GM23338 (cell line): ENCODE data around the gene SLC6A18. TPM values are rescaled to one million over a fixed set of nuclear protein-coding genes. Genes with fewer than 3 reads are reported as not detected.

Source experiments
- ATAC-seq: fragments of 200-7000 bp; cut with Tn5 transposase; 3 replicates; pipeline ENCODE4 v1.9.1; 2020
- DNase-seq: peaks from one replicate; pipeline ENCODE4 v3.0.0-alpha.2; 2015; ENCODE audit warnings: low spot score
- H2AFZ ChIP-seq: fragments of 200-600 bp; sonication (generic); 2 replicates; pipeline ENCODE4 v1.8.0; 2016; ENCODE audit warnings: antibody characterized with exemption, mild to moderate bottlenecking, moderate library complexity
- H3F3A ChIP-seq: fragments of 200-600 bp; sonication (generic); replicated peaks from 2 replicates; pipeline ENCODE4 v1.8.0; 2017; ENCODE audit warnings: antibody characterized with exemption, mixed run types, low read depth
- H3K27ac ChIP-seq: fragments of 200-600 bp; sonication (generic); 2 replicates; pipeline ENCODE4 v1.6.1; 2016; ENCODE audit warnings: low read depth
- H3K27me3 ChIP-seq: fragments of 200-600 bp; sonication (generic); 2 replicates; pipeline ENCODE4 v1.8.0; 2016; ENCODE audit warnings: mild to moderate bottlenecking, mixed run types, moderate library complexity; ENCODE audit not compliant: insufficient read depth
- H3K36me3 ChIP-seq: fragments of 200-600 bp; sonication (generic); 2 replicates; pipeline ENCODE4 v1.8.0; 2016; ENCODE audit warnings: mild to moderate bottlenecking; ENCODE audit not compliant: insufficient read depth
- H3K4me1 ChIP-seq: fragments of 200-600 bp; sonication (generic); 2 replicates; pipeline ENCODE4 v1.8.0; 2016; ENCODE audit warnings: mild to moderate bottlenecking, moderate library complexity; ENCODE audit not compliant: insufficient read depth
- H3K4me2 ChIP-seq: fragments of 200-600 bp; sonication (generic); 2 replicates; pipeline ENCODE4 v1.7.1; 2017; ENCODE audit warnings: mixed run types
- H3K4me3 ChIP-seq: fragments of 200-600 bp; sonication (generic); 2 replicates; pipeline ENCODE4 v1.6.1; 2016; ENCODE audit warnings: mixed run types
- H3K79me2 ChIP-seq: fragments of 200-600 bp; sonication (generic); replicated peaks from 2 replicates; pipeline ENCODE4 v1.8.0; 2017; ENCODE audit warnings: mild to moderate bottlenecking; ENCODE audit not compliant: insufficient read depth
- H3K9me2 ChIP-seq: fragments of 200-600 bp; sonication (generic); 2 replicates; pipeline ENCODE4 v1.8.0; 2017; ENCODE audit not compliant: insufficient read depth
- H4K20me1 ChIP-seq: fragments of 200-600 bp; sonication (generic); replicated peaks from 2 replicates; pipeline ENCODE4 v1.8.0; 2017; ENCODE audit warnings: mild to moderate bottlenecking; ENCODE audit not compliant: insufficient read depth
- H3K27ac Mint-ChIP-seq: 2 replicates; pipeline ENCODE4 v1.8.0; 2020; ENCODE audit warnings: inconsistent platforms, mild to moderate bottlenecking, moderate library complexity, mixed read lengths
- H3K27me3 Mint-ChIP-seq: 3 replicates; pipeline ENCODE4 v1.8.0; 2022; ENCODE audit warnings: low read depth, mild to moderate bottlenecking, moderate library complexity, mixed read lengths, inconsistent platforms; ENCODE audit not compliant: insufficient read depth, poor library complexity
- H3K36me3 Mint-ChIP-seq: 3 replicates; pipeline ENCODE4 v1.8.0; 2021; ENCODE audit warnings: low read depth, mild to moderate bottlenecking, inconsistent platforms, moderate library complexity, mixed read lengths
- H3K4me1 Mint-ChIP-seq: 3 replicates; pipeline ENCODE4 v1.8.0; 2020; ENCODE audit warnings: mild to moderate bottlenecking, inconsistent platforms, mixed read lengths
- H3K4me3 Mint-ChIP-seq: 3 replicates; pipeline ENCODE4 v1.8.0; 2021; ENCODE audit warnings: moderate library complexity, mild to moderate bottlenecking, inconsistent platforms, mixed read lengths
- H3K9me3 Mint-ChIP-seq: 3 replicates; pipeline ENCODE4 v1.8.0; 2020; ENCODE audit warnings: moderate library complexity, mild to moderate bottlenecking, inconsistent platforms, mixed read lengths
- CREB1 ChIP-seq: fragments of 250-450 bp; sonication (Bioruptor Pico); IDR thresholded peaks from 2 replicates; pipeline ENCODE4 v1.5.0; 2020; ENCODE audit warnings: low read depth, mild to moderate bottlenecking, moderate library complexity
- CTCF ChIP-seq, 2 experiments: fragments of 200-600 bp in 1 of 2; sonication (generic) in 1 of 2; conservative IDR thresholded peaks; 2 replicates each; pipeline versions ENCODE4 v1.5.1 to v1.6.1; 2016 to 2017; ENCODE audit warnings: antibody characterized with exemption in 2 of 2, low read depth in 2 of 2, mild to moderate bottlenecking in 2 of 2, moderate library complexity in 1 of 2
- ETS1 ChIP-seq: IDR thresholded peaks from 2 replicates; pipeline ENCODE4 v1.6.1; 2016; ENCODE audit warnings: antibody characterized with exemption
- EZH2 ChIP-seq: fragments of 200-600 bp; sonication (generic); IDR thresholded peaks from one replicate; pipeline ENCODE4 v1.8.0; 2017; ENCODE audit warnings: antibody characterized with exemption, mild to moderate bottlenecking, low read depth; ENCODE audit not compliant: unreplicated experiment
- EZH2phosphoT487 ChIP-seq: fragments of 200-600 bp; sonication (generic); IDR thresholded peaks from one replicate; pipeline ENCODE4 v1.8.1; 2018; ENCODE audit warnings: antibody characterized with exemption; ENCODE audit not compliant: unreplicated experiment
- JUNB ChIP-seq: IDR thresholded peaks from one replicate; pipeline ENCODE4 v1.6.1; 2016; ENCODE audit warnings: antibody characterized with exemption; ENCODE audit not compliant: unreplicated experiment
- NANOG ChIP-seq: IDR thresholded peaks from 2 replicates; pipeline ENCODE4 v1.6.1; 2016; ENCODE audit warnings: antibody characterized with exemption, borderline replicate concordance
- POLR2AphosphoS5 ChIP-seq: IDR thresholded peaks from 2 replicates; pipeline ENCODE4 v1.6.1; 2016; ENCODE audit warnings: antibody characterized with exemption, low read depth
- REST ChIP-seq: IDR thresholded peaks from one replicate; pipeline ENCODE4 v1.6.1; 2018; ENCODE audit warnings: antibody characterized with exemption; ENCODE audit not compliant: unreplicated experiment
- STAT1 ChIP-seq: IDR thresholded peaks from one replicate; pipeline ENCODE4 v1.6.1; 2016; ENCODE audit warnings: antibody characterized with exemption; ENCODE audit not compliant: unreplicated experiment
- ZNF331 ChIP-seq: fragments of 250-450 bp; sonication (Bioruptor Pico); IDR thresholded peaks from 2 replicates; pipeline ENCODE4 v1.5.0; 2020; ENCODE audit warnings: low read depth, mild to moderate bottlenecking, moderate library complexity
- ZNF462 ChIP-seq: fragments of 250-450 bp; sonication (Bioruptor Pico); IDR thresholded peaks from 2 replicates; pipeline ENCODE4 v1.5.0; 2020; ENCODE audit warnings: mild to moderate bottlenecking, moderate library complexity
- polyA plus RNA-seq: library from polyadenylated mRNA; unstranded; fragments of >200 nt; fragmentation: Nextera tagmentation; extraction: Ambion mirVana; gene quantifications from 2 replicates; pipeline ENCODE4 v1.2.1, GENCODE V29; 2016
- total RNA-seq: library from RNA; depleted of rRNA; stranded (reverse); fragments of >200 nt; shearing (Covaris generic); gene quantifications from 2 replicates; pipeline ENCODE4 v1.2.3, GENCODE V29; 2014

SLC6A18 gene
- total and polyA plus RNA-seq, 2 experiments from 2014 or later, result not detected

- H3K79me2 ChIP-seq, result no peaks in the 10 kb centered on the region
- 0 out of 2 replicates have a peak, but pooled peaks cover 6% of the 10 kb centered on the region for H3F3A ChIP-seq
- Mint-ChIP-seq H3K36me3 (no peaks in the 10 kb centered on the region), H3K27me3 (peaks cover 13% of the 10 kb centered on the region), H3K4me1 (no peaks in the 10 kb centered on the region), H3K9me3 (no peaks in the 10 kb centered on the region), H3K4me3 (no peak overlapping the region), H3K27ac (no peak overlapping the region)
- no peaks in the 10 kb centered on the region for H3K9me2 ChIP-seq
- ATAC-seq (no peak), DNase-seq (no peak)
- no peaks in the 10 kb centered on the region for H3K4me1 ChIP-seq
- TF ChIP-seq ETS1 (no peak), ZNF331 (CRISPR knock-in tag) (no peak), STAT1 (no peak), NANOG (no peak), EZH2phosphoT487 (no peak), REST (no peak), CTCF (conservative IDR thresholded peaks at IDR 0.05; ENCODE audit: low read depth in 2 of 2) (no peak), JUNB (no peak), EZH2 (no peak), ZNF462 (CRISPR knock-in tag) (no peak), CREB1 (CRISPR knock-in tag) (no peak), POLR2AphosphoS5 (no peak)
- H3K4me2 ChIP-seq, result no peak overlapping the region
- no peaks in the 10 kb centered on the region for H3K27me3 ChIP-seq
- H4K20me1 ChIP-seq, result no peaks in the 10 kb centered on the region
- H3K36me3 ChIP-seq, result no peaks in the 10 kb centered on the region
- H3K4me3 ChIP-seq, result no peak overlapping the region
- H3K27ac ChIP-seq, result no peak overlapping the region
- no peak overlapping the region for H2AFZ ChIP-seq
Measured at GRCh38 chr5:1196562-1196961, 28.6 kb upstream of the SLC6A18 start.
